Activated T-helper 9 cell treated with anti-CD3 and anti-CD28 coated beads, Interleukin-2, amount 50 U/mL, for 16 hours (primary cell): ENCODE measurements around the gene RUNX1.

ENCODE experiments used
- DNase-seq: peaks from one replicate; pipeline ENCODE4 v3.0.0-alpha.2; 2020; ENCODE audit warnings: low read depth

The RUNX1 gene

GRCh38 chr21:34880401-34880800 lies 168.7 kb downstream of the RUNX1 start:
- no peak for DNase-seq

DNA sequence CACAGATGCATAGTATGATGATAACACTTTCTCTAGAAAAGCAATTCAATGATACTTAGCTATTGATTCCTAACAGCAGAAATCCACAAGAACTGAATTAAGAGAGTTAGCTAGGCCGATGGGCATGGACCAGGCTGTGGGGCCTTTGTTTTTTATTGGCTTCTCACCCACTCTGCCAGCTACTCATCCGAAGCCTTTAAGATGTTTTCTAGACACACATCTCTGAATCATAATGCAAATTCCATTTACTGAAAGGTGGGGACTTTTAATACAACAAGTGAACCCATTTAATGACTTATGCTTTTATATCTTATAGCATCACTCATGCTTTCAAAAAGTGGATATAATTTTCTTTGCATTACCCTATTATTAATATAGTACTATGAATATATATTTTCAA lies 170.2 kb downstream of the RUNX1 start:
- no peak for DNase-seq

- no peak for DNase-seq
Observed at GRCh38 chr21:34878501-34878900, 170.6 kb downstream of the RUNX1 start.

DNA sequence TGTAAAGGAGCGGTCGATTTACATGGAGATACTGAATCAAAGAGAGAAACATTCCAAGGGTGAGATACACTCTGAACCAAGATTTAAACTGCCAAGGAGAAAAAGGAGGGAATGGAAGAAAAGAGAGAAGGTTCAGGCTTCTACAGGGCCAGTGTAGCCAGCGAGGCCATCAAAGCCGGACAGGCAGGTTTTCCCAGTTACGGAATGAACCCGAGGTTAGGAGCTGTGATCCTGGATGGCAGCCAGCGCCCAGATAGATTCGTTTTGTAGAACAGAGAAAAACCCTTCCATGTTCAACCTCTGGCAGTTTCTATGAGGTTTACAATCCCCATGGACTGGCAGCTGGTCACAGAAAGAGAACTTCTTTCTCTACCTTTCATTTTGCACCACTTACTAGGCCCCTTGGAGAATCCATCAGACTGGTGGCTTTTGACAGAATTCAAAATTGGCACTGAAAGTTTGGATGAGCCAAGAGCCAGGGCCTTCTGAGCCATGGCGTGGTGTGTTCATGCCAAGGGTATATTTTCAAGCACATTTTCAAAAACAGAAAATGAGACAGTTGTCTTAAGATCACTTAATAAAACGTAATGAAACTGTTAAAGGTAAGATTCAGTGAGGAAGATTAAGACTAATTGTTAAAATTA lies 171.5 kb downstream of the RUNX1 start:
- no peak for DNase-seq

GRCh38 chr21:34875830-34876229 lies 173.3 kb downstream of the RUNX1 start:
- DNase-seq = no peak

GRCh38 chr21:34874684-34875513 lies 174.2 kb downstream of the RUNX1 start:
- no peak for DNase-seq

GRCh38 chr21:34871026-34871908 lies 177.8 kb downstream of the RUNX1 start:
- no peak for DNase-seq

- DNase-seq = no peak
Observed at GRCh38 chr21:34870246-34870645, 178.9 kb downstream of the RUNX1 start.

DNA sequence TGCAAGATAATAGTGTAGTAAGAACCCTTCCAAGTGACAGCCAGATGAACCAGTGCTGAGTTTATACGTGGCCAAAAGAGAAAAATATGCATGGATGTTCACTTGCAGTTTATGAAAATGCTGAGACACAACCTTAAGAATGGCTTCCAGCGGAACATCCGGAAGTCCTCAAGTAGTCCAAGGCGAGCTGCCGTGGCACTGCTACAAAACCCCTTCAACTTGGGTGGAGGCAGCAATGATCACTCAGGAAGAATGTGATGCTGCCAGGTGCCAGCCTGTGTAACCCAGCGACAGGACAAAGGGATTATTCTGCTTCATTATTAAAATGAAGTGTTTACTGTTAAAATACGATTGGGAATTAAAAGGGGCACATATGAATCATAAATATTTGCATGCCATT lies 179.6 kb downstream of the RUNX1 start:
- no peak for DNase-seq

DNA sequence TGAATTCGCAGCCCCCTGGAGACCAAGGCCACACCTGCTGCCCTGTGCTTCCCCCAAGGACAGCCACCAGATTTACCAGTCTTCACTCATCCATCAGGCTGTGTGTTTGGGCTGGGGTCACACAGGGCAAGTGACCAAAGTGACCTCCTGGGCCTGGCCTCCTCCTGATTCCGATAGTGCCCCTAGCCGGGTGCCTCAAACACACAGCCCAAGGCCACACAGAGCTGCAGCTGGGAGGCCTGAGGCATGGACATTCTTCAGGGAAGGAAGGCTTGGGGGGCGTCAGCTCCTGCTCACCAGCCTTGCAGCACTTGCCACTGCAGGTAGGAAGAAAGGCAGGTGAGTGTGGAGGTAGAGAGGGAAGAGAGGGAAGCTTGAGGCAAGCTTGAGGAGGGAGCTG lies 181.3 kb downstream of the RUNX1 start:
- no peak for DNase-seq

DNA sequence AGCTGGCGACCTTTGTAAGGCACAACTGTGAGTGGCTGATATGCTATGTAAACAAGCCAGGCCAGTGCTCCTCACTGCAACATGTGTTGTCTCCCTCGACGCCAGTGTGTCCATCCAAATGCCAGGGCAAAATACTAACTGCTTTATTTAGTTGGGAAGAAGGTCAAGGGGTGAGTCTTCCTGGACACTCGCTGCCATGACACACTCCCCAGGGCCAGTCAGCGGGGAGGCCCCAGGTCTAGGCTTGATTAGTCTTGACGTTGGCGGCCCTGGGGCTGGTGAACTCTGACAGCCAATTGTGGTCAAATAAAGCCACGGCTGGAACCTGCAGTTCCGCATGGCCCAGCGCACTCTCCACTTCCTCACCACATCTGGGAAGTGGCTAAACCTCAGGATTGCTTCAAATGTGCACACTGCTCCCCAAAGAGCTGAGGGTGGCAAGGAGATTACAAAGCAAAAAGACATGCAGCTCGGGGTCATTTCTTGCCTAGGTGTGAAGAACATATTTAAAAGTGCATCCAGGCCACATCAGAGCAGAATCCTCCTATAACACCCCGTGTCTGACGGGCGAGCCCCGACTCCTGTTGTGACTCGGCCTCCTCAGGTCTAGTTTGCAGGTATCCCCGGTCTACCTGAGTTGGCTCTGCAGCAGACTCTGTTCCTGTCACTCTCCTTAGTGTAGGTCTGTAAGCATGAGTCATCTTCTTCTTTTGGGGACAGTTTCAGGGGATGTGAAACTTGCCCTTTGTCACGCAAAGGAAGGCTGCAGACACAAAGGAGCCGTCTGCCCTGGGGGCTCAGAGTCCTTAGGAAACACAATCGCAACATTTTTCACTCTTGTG lies 183.5 kb downstream of the RUNX1 start:
- DNase-seq = no peak

DNA sequence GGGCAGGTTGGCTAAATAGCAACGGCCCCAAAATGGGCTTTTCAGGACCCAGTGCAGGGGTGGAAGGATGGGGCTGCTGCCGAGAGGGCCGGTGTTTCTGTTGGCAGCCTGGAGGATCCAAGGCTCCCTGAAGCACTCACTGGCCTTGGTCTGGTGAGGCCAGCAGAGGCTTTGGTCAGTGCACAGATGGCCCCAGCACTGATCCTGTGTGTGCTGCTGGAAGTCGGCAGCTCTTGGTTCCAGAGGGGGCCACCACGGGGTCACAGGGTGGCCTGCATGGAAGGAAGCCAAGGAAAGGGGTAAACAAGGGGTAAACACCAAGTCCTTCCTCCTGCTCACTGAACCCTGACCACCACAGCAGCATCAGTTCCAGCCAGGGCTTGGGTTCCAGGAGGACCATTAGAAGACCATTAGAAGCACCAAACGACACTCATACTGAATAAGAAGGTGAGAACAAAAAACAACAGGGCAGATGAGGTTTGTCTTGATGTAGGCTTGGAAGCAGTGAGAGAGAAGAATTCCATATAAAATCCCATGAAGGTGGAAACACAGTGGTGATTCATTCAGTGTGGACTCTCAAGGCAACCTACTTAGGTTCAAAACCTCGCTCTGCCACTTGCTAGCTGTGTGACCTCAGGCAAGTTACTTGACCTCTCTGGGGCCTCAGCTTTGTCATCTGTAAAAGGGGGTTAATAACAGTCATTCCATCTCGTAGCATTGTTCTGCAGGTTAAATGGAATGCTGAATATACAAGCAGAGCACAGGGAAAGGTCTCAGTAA lies 184.5 kb downstream of the RUNX1 start:
- no peak for DNase-seq

DNA sequence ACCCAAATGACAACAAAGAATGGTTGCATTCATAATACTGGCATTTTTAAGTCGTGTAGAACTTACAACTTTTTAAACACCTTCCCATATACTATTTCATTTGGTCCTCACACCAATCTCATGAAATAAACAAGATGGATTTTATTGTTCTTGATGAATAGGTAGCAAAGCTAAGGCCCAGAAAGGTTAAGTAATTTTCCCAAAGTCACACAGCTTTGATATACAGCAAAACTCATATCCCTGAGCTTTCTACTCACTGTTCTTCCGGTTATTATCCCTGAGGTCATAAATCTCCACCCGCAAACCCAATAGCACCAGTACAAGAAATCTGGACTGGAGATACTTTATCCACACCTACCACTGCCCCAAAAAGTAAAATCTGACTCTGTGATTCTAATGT lies 186.2 kb downstream of the RUNX1 start:
- no peak for DNase-seq

DNA sequence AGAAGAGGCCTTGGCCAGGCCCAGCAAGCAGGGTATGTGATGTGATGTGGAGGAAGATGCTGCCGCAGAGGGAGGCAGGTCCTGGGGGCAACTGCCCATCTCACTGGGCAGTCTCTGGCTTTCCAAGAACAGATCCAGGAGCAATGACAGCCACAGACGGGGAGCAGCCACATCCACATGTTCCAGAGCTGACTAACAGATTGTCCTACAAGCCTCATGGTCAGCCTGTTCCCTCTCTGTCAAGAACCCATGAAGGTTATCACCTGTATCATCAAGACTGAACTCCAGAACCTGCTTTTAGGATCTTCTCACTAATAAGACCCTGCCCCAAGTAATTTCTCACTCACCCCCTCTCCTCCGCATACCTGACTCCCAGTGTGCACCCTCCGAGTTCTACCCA lies 187.8 kb downstream of the RUNX1 start:
- DNase-seq = no peak

DNA sequence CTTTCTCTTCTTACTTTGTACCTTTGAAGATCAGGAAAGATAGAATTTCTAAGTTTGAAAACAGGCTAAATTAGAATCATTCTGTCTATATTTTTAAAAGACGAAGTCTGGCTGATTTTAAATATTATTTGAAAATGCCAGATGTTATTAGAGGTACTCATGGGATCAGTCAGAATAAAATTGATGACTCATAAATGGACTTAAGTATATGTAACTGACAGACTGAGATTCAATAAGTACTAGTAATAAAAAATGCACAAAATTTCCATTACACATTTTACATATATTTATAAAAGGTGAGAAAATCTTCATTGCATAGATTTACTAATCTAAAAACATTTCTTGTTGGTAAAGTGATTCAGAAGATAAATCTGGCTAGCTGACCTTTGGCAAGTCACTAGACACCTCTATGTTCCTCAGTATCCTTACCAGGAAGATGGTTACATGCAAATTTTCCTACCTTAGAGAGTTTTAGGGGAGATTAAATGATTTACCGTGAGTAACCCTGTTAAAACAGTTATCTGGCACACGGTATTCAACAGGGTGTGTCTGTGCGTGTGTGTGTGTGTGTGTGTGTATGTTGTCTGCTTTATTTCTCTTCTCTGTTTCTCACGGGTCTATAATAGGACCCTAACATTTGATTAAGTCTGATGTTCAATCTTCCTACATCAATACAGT lies 189.0 kb downstream of the RUNX1 start:
- no peak for DNase-seq

DNA sequence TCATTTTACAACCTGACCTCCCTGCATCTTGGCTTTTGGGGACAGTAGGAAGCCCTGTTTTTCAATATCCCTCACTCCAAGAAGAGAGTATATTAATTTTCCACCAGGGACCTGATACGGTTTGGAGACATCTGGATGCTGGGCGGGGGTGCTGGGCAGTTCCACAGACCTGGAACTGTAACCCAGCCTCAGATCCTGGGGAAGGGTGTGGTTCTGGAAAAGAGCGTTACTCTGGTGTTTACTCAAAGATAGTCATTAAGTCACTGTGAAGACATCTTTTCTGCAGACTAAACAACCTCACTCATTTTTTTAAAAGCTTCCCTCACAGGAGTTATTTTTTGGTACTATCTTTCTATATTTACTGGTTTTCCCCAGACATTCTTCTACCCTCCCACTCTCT lies 190.5 kb downstream of the RUNX1 start:
- DNase-seq = no peak

DNA sequence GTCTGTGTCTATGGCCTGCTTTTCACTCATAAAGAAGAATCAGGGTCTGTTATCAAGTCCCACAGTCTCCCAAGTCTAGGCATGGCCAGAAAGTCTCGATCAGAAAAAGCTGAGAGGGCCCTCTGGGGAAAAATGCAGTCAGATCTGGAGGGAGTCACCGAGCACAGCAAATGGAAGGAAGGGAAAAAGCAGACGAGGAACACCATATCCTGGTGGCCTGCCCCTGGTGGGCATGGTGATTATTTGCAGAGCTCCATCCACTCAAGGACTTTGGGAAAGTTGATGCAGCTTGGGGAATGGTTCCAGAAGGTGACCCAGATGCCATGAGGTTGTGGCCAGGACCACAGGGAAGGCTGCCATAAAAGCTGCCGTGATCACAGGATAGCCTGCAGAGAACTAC lies 191.2 kb downstream of the RUNX1 start:
- no peak for DNase-seq

- no peak for DNase-seq
Observed at GRCh38 chr21:34857122-34857713, 191.9 kb downstream of the RUNX1 start.

DNA sequence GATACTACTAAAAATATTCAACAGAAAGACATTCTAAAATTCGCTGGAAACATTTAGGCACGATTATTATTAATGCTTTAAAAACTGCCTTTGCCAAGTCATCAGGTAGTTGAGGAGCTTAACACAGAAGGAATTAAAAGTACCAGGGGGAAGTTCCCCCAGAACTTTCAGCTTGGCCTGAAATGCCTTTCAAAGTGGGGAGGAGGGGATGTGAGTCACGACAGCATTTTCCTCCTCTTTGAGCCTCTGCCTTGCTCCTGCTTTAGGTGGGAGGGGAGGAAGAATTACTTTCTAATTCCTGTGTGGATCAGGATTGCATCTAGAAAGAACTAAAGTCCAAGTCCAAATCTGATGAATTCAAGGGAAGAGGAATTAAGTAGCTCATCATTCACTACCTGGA lies 196.7 kb downstream of the RUNX1 start:
- no peak for DNase-seq

- no peak for DNase-seq
Observed at GRCh38 chr21:34850166-34850690, 198.9 kb downstream of the RUNX1 start.
